HTR-8/SVneo (cell line): ENCODE measurements around the gene SNTG2.
A peak's percentile ranks its signal among the peaks of the same experiment; 100 is the strongest.

Experiments used
- DNase-seq: peaks from one replicate; pipeline ENCODE4 v3.0.0; 2011; ENCODE audit warnings: low spot score, mixed read lengths; ENCODE audit not compliant: insufficient read length
- FAIRE-seq: peaks from 2 replicates; lab custom pipeline; 2011; peaks lifted over from hg19 to GRCh38; lab: Jason Lieb, UNC

SNTG2 gene

GRCh38 chr2:925711-926110, 24.9 kb upstream of the SNTG2 start:
- no peak for FAIRE-seq
- DNase-seq, result no peak

- no peak for DNase-seq
- FAIRE-seq, result no peak
Observed at GRCh38 chr2:926259-926793, 24.3 kb upstream of the SNTG2 start.

GRCh38 chr2:926896-927295, 23.8 kb upstream of the SNTG2 start:
- no peak for DNase-seq
- FAIRE-seq, result no peak

- FAIRE-seq (no peak), DNase-seq (no peak)
Observed at GRCh38 chr2:929011-929735, 21.5 kb upstream of the SNTG2 start.

- no peak for DNase-seq
- no peak for FAIRE-seq
Observed at GRCh38 chr2:929925-930324, 20.7 kb upstream of the SNTG2 start.

- FAIRE-seq (no peak), DNase-seq (no peak)
Observed at GRCh38 chr2:930935-931334, 19.7 kb upstream of the SNTG2 start.

GRCh38 chr2:932320-933115, 18.1 kb upstream of the SNTG2 start:
- no peak for FAIRE-seq
- no peak for DNase-seq

GRCh38 chr2:933734-934295, 16.8 kb upstream of the SNTG2 start:
- FAIRE-seq, result no peak
- no peak for DNase-seq

- FAIRE-seq, result no peak
- no peak for DNase-seq
Observed at GRCh38 chr2:937530-937929, 13.1 kb upstream of the SNTG2 start.

- FAIRE-seq (peak; percentile 82), DNase-seq (no peak)
Observed at GRCh38 chr2:938181-939005, 12.3 kb upstream of the SNTG2 start.

GRCh38 chr2:939936-940601, 10.6 kb upstream of the SNTG2 start:
- DNase-seq, result no peak

GRCh38 chr2:941871-942270, 8.8 kb upstream of the SNTG2 start:
- FAIRE-seq (no peak), DNase-seq (no peak)

More at GRCh38 chr2:939936-940601, 10.6 kb upstream of the SNTG2 start:
- FAIRE-seq, result no peak

- FAIRE-seq (no peak), DNase-seq (no peak)
Observed at GRCh38 chr2:942775-943460, 7.7 kb upstream of the SNTG2 start.

GRCh38 chr2:943461-943797, 7.2 kb upstream of the SNTG2 start:
- FAIRE-seq (no peak), DNase-seq (no peak)

GRCh38 chr2:943821-944220, 6.8 kb upstream of the SNTG2 start:
- FAIRE-seq, result no peak

GRCh38 chr2:944693-945092, 6.0 kb upstream of the SNTG2 start:
- DNase-seq (no peak), FAIRE-seq (no peak)

More at GRCh38 chr2:943821-944220, 6.8 kb upstream of the SNTG2 start:
- no peak for DNase-seq

- FAIRE-seq (peak; percentile 63), DNase-seq (no peak)
Observed at GRCh38 chr2:945104-945503, 5.5 kb upstream of the SNTG2 start.

GRCh38 chr2:946073-946948, 4.3 kb upstream of the SNTG2 start:
- no peak for DNase-seq
- no peak for FAIRE-seq
